NB4 (cell line): Measurements from ENCODE around the gene SH2D3C.

Source experiments
- DNase-seq: peaks from one replicate; pipeline ENCODE4 v3.0.0; 2010; ENCODE audit warnings: low read depth
- H3K4me3 ChIP-seq: one replicate; pipeline ENCODE4 v1.5.1; 2011; ENCODE audit warnings: mild to moderate bottlenecking, low read depth, low read length, moderate library complexity
- MYC ChIP-seq: IDR thresholded peaks from 2 replicates; pipeline ENCODE4 v1.6.1; 2011; ENCODE audit warnings: low read depth, low read length
- POLR2A ChIP-seq: IDR thresholded peaks from 2 replicates; pipeline ENCODE4 v1.6.1; 2011; ENCODE audit warnings: mild to moderate bottlenecking; ENCODE audit not compliant: insufficient read length; ENCODE audit errors: extremely low read depth
- TF ChIP-seq, protein P1 (sequence below): IDR thresholded peaks from one replicate; pipeline ENCODE4 v1.5.1; 2012; ENCODE audit warnings: low read depth, low read length
- TF ChIP-seq, protein P2 (sequence below): IDR thresholded peaks from 2 replicates; pipeline ENCODE4 v1.6.1; 2011; ENCODE audit warnings: low read depth, low read length

The SH2D3C gene

DNA sequence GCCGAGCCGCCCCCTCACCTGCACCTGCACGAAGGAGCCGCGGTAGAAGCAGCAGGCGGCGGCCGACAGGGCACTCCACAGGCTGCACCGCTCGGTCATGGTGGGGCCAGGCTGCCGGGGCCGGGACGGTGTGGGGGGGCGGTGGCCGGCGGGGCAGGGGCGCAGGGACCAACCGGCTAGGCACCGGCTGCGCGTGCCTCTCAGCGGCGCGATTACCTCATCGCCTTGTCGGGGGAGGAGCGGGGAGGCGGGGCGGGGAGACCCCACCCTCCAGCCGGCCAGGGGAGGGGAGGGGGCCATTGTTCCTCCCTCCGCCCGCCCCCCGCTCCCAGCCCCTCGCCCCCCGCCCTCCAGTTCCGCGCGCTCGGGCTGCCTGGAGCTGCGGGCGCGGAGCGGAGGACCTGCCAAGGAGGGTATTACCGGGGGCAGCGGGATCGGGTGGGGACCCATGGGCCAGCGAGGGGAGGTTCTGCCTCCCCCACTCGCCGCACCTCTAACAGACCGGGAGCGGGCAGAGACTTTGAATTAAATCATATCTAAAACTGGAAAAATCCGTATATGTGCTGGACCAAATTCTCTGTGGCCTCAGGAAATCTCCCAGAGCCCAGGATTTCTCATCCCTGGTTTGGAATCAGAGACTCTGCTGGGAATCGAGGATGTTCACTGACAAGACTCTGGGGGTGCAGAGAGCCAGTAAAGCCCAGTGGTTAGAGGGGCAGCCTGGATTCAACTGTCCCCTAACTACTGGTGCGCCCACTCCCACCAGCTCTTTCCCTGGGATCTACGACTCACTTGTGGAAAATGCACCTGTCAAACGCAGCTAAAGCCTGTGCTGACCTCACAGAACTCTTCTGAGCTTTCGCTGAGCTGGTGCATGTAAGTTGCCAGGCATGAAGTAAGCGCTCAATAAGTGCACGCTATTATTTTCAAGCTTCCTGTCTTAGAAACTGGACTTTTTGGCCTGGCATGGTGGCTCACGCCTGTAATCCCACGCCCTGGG lies 23.1 kb downstream of the SH2D3C start:
- DNase-seq = no peak
- H3K4me3 ChIP-seq = no peak overlapping the region
- TF ChIP-seq MYC = no peak
- TF ChIP-seq, protein P1, sequence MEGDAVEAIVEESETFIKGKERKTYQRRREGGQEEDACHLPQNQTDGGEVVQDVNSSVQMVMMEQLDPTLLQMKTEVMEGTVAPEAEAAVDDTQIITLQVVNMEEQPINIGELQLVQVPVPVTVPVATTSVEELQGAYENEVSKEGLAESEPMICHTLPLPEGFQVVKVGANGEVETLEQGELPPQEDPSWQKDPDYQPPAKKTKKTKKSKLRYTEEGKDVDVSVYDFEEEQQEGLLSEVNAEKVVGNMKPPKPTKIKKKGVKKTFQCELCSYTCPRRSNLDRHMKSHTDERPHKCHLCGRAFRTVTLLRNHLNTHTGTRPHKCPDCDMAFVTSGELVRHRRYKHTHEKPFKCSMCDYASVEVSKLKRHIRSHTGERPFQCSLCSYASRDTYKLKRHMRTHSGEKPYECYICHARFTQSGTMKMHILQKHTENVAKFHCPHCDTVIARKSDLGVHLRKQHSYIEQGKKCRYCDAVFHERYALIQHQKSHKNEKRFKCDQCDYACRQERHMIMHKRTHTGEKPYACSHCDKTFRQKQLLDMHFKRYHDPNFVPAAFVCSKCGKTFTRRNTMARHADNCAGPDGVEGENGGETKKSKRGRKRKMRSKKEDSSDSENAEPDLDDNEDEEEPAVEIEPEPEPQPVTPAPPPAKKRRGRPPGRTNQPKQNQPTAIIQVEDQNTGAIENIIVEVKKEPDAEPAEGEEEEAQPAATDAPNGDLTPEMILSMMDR = no peak
- no peak for TF ChIP-seq POLR2A
- TF ChIP-seq, protein P2, sequence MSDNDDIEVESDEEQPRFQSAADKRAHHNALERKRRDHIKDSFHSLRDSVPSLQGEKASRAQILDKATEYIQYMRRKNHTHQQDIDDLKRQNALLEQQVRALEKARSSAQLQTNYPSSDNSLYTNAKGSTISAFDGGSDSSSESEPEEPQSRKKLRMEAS = no peak

DNA sequence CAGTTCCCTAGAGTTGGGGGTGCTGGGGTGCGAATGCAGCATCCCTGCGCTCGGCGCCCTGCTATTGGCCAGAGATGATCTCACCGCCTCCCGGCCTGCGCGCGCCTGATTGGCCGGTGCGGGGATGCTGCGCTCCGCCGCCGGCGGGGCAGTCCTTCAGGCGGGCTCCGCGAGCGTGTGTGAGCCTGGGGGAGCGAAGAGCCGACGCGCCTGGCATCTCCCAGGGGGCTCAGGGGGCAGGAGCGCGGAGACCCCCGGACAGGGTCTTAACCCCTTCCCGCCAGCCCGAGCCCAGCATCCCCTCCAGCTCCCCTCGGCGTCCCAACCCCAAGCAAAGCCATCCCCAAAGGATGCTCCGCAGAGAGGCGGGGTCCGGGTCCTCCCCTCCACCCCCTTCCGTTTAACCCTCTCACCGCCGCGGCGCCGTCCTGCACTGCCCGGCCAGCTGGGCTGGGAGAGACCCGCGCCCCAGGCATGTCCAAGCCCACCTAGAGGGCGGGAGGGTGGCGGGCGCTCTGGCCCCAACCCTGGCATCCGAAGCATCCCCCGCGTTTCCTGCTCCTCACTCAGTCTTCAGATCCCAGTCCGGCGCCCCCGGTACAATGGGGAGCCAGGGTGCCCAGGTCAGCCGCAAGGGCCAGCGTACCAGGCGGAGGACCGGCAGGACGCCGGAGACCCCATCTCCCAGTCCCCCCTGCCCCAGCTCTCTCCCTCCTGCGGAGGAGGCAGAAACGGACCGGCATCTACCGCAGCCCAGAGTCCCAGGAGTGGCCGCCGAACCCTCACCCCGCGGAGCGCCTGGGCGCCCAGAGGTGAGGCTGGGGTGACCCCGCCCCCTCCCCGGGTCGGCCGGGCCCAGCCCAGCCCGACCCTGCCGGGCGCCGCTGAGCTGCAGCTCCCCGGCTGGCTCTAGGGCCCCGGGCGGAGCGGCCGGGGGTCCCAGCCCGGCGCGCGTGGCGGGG lies 24.1 kb downstream of the SH2D3C start:
- H3K4me3 ChIP-seq = no peak overlapping the region
- no peak for TF ChIP-seq POLR2A
- TF ChIP-seq MYC = no peak
- TF ChIP-seq, protein P1 = no peak
- TF ChIP-seq, protein P2 = no peak

DNA sequence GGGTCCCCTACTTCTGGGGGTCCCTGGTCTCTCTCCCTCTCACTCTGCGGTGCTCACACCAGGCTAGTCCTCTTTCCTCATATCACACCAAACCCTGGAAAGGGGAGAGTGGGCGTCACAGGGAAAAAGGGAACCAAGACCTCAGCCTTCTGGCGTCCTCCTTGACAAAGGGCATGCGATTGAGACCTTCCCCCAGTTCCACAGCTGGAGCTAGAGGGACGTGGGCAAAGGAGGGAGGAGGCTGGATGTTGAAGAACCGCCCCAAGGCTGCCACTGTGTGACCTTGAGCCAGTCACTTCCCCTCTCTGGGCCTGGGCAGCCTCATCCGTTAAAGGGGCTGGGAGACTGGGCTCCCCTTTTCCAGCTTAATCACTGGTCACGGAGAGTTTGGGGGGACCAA lies 24.8 kb downstream of the SH2D3C start:
- no peak for DNase-seq
- no peak overlapping the region for H3K4me3 ChIP-seq
- TF ChIP-seq POLR2A (no peak), MYC (no peak)
- TF ChIP-seq, protein P1 = no peak
- TF ChIP-seq, protein P2 = no peak

More for the DNA sequence above, 24.1 kb downstream of the SH2D3C start:
- no peak for DNase-seq

DNA sequence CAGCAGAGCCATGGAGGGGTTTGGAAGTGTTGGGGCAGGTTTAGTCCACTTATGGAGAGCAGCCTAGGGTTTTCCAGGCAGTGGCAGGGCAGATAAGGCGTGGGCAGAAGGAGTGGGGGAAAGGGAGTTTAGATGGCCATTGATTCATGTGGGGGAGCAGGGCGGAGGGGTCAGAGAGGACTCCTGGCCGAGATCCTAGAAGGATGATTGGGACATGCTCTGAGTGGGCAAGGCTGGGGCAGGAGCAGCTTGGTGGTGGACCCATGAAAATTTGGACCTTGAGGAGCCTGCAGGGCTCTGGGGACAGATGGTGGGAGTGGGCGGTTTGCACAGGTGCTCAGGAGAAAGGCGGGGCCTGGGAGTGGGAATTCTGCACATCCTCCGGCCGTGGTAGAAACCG lies 25.3 kb downstream of the SH2D3C start:
- no peak overlapping the region for H3K4me3 ChIP-seq
- no peak for DNase-seq
- TF ChIP-seq POLR2A = no peak
- TF ChIP-seq, protein P2 = no peak

DNA sequence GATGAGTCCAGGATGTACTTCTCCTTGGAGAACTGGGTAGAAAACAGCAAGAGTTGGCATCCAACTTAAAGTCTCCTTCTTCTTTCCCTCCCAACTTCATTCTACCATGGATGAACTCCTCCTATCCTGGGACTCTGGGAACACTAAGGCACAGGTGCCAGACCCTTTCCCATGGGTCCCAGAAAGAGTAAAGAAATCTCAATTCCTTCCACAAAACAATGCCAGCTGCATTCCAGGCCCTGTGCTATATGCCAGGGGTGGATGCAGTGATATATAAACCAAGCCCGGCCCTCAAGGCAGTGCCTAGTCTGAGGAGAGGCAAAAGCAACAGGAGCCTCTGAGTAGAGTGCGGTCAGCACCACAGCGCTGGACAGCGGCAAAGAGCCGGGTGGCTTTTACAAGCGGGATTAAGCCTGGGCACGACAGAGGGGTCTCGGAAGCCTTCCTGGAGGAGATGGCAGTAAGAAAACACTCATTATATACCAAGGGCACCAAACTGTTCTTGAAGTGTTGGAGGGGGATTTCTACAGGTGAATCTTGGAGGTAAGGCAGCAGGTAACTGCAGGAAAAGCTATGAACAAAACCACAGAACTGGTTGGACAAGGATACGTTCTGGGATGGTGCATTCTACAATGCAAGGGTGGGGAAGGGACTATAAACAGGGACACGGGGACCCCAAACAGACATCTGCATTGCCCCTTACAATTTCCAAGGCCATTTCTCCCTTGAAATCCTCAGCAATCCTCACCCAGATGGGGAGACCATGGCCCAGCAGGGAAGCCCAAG lies 27.0 kb downstream of the SH2D3C start:
- H3K4me3 ChIP-seq = no peak overlapping the region
- TF ChIP-seq POLR2A (no peak), MYC (no peak)
- TF ChIP-seq, protein P1 = no peak
- TF ChIP-seq, protein P2 = no peak
- DNase-seq = no peak
